ENCODE results near the gene ITGA1. TPM values are rescaled to one million over a fixed set of nuclear protein-coding genes. Genes with fewer than 3 reads are reported as not detected.

The ITGA1 gene
- total and polyA plus RNA-seq, 2 of the 13 experiments (the other 11 are each of a cell fraction or from before 2014, with no cell fraction given), result 23.1 to 28.6 TPM

DNA sequence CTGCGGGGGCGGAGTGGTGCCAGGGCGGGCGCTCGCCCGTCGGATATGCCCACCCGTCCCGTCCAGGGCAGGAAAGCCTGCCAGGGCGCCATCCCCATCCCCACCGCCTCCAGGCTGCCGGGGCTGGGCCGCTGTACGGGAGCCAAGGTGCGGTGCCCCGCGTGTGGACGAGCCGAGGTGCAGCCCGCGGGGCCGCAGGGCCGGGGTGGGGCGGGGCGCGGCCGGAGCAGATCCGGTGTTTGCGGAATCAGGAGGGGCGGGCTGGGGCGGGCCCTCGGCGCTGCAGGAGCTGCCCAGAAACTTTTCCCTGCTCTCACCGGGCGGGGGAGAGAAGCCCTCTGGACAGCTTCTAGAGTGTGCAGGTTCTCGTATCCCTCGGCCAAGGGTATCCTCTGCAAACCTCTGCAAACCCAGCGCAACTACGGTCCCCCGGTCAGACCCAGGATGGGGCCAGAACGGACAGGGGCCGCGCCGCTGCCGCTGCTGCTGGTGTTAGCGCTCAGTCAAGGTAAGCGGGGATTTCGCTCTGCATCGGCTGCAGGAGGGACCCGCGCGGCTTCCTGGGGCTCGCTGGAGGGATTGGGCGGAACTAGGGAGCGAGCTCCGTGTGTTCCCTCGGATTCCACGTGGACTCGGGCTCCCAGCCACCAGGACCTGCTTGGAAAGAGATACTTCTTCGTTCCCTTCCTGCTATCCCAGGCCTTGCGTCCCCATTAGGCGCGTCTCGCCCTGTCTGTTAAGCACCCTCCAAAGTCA lies 201.5 kb downstream of the ITGA1 start, which contains the start of gene ITGA2 (continued):
- TF ChIP-seq, protein P1, sequence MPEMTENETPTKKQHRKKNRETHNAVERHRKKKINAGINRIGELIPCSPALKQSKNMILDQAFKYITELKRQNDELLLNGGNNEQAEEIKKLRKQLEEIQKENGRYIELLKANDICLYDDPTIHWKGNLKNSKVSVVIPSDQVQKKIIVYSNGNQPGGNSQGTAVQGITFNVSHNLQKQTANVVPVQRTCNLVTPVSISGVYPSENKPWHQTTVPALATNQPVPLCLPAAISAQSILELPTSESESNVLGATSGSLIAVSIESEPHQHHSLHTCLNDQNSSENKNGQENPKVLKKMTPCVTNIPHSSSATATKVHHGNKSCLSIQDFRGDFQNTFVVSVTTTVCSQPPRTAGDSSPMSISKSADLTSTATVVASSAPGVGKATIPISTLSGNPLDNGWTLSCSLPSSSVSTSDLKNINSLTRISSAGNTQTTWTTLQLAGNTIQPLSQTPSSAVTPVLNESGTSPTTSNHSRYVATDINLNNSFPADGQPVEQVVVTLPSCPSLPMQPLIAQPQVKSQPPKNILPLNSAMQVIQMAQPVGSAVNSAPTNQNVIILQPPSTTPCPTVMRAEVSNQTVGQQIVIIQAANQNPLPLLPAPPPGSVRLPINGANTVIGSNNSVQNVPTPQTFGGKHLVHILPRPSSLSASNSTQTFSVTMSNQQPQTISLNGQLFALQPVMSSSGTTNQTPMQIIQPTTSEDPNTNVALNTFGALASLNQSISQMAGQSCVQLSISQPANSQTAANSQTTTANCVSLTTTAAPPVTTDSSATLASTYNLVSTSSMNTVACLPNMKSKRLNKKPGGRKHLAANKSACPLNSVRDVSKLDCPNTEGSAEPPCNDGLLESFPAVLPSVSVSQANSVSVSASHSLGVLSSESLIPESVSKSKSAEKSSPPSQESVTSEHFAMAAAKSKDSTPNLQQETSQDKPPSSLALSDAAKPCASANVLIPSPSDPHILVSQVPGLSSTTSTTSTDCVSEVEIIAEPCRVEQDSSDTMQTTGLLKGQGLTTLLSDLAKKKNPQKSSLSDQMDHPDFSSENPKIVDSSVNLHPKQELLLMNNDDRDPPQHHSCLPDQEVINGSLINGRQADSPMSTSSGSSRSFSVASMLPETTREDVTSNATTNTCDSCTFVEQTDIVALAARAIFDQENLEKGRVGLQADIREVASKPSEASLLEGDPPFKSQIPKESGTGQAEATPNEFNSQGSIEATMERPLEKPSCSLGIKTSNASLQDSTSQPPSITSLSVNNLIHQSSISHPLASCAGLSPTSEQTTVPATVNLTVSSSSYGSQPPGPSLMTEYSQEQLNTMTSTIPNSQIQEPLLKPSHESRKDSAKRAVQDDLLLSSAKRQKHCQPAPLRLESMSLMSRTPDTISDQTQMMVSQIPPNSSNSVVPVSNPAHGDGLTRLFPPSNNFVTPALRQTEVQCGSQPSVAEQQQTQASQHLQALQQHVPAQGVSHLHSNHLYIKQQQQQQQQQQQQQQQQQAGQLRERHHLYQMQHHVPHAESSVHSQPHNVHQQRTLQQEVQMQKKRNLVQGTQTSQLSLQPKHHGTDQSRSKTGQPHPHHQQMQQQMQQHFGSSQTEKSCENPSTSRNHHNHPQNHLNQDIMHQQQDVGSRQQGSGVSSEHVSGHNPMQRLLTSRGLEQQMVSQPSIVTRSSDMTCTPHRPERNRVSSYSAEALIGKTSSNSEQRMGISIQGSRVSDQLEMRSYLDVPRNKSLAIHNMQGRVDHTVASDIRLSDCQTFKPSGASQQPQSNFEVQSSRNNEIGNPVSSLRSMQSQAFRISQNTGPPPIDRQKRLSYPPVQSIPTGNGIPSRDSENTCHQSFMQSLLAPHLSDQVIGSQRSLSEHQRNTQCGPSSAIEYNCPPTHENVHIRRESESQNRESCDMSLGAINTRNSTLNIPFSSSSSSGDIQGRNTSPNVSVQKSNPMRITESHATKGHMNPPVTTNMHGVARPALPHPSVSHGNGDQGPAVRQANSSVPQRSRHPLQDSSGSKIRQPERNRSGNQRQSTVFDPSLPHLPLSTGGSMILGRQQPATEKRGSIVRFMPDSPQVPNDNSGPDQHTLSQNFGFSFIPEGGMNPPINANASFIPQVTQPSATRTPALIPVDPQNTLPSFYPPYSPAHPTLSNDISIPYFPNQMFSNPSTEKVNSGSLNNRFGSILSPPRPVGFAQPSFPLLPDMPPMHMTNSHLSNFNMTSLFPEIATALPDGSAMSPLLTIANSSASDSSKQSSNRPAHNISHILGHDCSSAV (CRISPR knock-in tag; IDR thresholded peaks at IDR 0.05; ENCODE audit: borderline replicate concordance), result no peak
- TF ChIP-seq, protein P2, sequence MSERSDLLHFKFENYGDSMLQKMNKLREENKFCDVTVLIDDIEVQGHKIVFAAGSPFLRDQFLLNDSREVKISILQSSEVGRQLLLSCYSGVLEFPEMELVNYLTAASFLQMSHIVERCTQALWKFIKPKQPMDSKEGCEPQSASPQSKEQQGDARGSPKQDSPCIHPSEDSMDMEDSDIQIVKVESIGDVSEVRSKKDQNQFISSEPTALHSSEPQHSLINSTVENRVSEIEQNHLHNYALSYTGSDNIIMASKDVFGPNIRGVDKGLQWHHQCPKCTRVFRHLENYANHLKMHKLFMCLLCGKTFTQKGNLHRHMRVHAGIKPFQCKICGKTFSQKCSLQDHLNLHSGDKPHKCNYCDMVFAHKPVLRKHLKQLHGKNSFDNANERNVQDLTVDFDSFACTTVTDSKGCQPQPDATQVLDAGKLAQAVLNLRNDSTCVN (CRISPR knock-in tag; IDR thresholded peaks at IDR 0.05; ENCODE audit: borderline replicate concordance), result peak; percentile 95
- no peak; the same call in 1 of the 2 replicates for TF ChIP-seq REPIN1 (CRISPR knock-in tag; IDR thresholded peaks at IDR 0.05; ENCODE audit: borderline replicate concordance, low read depth)
- TF ChIP-seq ZNF234 (CRISPR knock-in tag; conservative IDR thresholded peaks at IDR 0.05), result no peak
- TF ChIP-seq NFIB (CRISPR knock-in tag; IDR thresholded peaks at IDR 0.05; ENCODE audit: borderline replicate concordance), result no peak
- TF ChIP-seq CHCHD3 (CRISPR knock-in tag; IDR thresholded peaks at IDR 0.05), result 0 out of 2 replicates have a peak, but pooled peaks have one; percentile 70
- no peak for TF ChIP-seq ZNF224 (CRISPR knock-in tag; IDR thresholded peaks at IDR 0.05)
- TF ChIP-seq ZNF432 (CRISPR knock-in tag; IDR thresholded peaks at IDR 0.05; ENCODE audit: borderline replicate concordance), result no peak
- TF ChIP-seq BCL6 (CRISPR knock-in tag; IDR thresholded peaks at IDR 0.05), result no peak; the same call in 1 of the 2 replicates
- TF ChIP-seq ZSCAN20 (CRISPR knock-in tag; IDR thresholded peaks at IDR 0.05; ENCODE audit: borderline replicate concordance), result no peak
- TF ChIP-seq, protein P3, sequence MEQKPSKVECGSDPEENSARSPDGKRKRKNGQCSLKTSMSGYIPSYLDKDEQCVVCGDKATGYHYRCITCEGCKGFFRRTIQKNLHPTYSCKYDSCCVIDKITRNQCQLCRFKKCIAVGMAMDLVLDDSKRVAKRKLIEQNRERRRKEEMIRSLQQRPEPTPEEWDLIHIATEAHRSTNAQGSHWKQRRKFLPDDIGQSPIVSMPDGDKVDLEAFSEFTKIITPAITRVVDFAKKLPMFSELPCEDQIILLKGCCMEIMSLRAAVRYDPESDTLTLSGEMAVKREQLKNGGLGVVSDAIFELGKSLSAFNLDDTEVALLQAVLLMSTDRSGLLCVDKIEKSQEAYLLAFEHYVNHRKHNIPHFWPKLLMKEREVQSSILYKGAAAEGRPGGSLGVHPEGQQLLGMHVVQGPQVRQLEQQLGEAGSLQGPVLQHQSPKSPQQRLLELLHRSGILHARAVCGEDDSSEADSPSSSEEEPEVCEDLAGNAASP (CRISPR knock-in tag; IDR thresholded peaks at IDR 0.05; ENCODE audit: borderline replicate concordance), result no peak
- 0 out of 2 replicates have a peak, but pooled peaks have one; percentile 38 for TF ChIP-seq ZNF136 (CRISPR knock-in tag; IDR thresholded peaks at IDR 0.05; ENCODE audit: low read depth)
- TF ChIP-seq ZNF333 (CRISPR knock-in tag; IDR thresholded peaks at IDR 0.05; ENCODE audit: borderline replicate concordance), result peak; percentile 72; the same call in 1 of the 2 replicates
- no peak for TF ChIP-seq ZNF496 (CRISPR knock-in tag; IDR thresholded peaks at IDR 0.05; ENCODE audit: insufficient replicate concordance)
- TF ChIP-seq PRMT3 (CRISPR knock-in tag; IDR thresholded peaks at IDR 0.05; ENCODE audit: borderline replicate concordance, low read depth), result peak; percentile 75; the same call in 1 of the 2 replicates
- TF ChIP-seq NFYC (CRISPR knock-in tag; IDR thresholded peaks at IDR 0.05), result peak; percentile 26; the same call in 1 of the 2 replicates
- no peak; the same call in 1 of the 2 replicates for TF ChIP-seq ZNF782 (CRISPR knock-in tag; IDR thresholded peaks at IDR 0.05; ENCODE audit: borderline replicate concordance)

Measured in HepG2 (cell line).